Epithelial cell of esophagus (primary cell): ENCODE measurements around the gene DIPK2B.

ENCODE experiments used
- DNase-seq: peaks from one replicate; pipeline ENCODE4 v3.0.0; 2010; ENCODE audit warnings: low read depth
- H3K4me3 ChIP-seq: 2 replicates; pipeline ENCODE4 v1.5.1; 2011; ENCODE audit warnings: mild to moderate bottlenecking, low read length, control low read depth
- TF ChIP-seq, protein P1 (sequence below): IDR thresholded peaks from 2 replicates; pipeline ENCODE4 v1.5.1; 2011; ENCODE audit warnings: low read depth, mild to moderate bottlenecking, low read length, control low read depth, inconsistent platforms; ENCODE audit not compliant: insufficient read depth; ENCODE audit errors: missing control alignments

The DIPK2B gene

DNA sequence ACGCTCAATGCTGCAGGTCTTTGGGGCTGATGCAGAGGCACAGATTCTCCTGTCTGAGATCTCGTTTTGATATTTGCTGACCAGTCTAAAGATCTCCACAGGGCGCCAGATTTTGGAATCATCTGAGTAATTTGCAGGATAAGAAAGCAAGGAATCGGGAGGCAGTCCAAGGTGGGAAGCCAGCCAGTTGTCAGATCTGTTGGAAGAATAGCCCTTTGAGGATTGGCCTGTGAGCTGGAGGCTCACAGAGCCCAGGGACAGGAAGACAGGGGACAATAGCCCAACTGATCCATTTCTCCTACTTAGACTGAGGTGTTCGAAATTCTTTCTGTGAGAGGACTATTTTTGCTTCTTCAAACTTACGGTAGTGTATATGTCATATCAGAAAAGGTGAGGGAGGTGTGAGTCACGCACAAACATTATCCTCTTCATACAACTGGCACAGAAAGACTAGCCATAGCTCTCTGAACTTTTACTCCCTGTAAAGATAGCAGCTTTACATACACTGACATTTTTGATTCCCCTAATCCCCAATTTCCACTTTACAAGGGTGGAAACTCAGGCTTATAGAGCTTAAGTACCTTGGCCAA lies 8.8 kb downstream of the DIPK2B start:
- H3K4me3 ChIP-seq, result no peak overlapping the region
- TF ChIP-seq, protein P1, sequence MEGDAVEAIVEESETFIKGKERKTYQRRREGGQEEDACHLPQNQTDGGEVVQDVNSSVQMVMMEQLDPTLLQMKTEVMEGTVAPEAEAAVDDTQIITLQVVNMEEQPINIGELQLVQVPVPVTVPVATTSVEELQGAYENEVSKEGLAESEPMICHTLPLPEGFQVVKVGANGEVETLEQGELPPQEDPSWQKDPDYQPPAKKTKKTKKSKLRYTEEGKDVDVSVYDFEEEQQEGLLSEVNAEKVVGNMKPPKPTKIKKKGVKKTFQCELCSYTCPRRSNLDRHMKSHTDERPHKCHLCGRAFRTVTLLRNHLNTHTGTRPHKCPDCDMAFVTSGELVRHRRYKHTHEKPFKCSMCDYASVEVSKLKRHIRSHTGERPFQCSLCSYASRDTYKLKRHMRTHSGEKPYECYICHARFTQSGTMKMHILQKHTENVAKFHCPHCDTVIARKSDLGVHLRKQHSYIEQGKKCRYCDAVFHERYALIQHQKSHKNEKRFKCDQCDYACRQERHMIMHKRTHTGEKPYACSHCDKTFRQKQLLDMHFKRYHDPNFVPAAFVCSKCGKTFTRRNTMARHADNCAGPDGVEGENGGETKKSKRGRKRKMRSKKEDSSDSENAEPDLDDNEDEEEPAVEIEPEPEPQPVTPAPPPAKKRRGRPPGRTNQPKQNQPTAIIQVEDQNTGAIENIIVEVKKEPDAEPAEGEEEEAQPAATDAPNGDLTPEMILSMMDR, result no peak
- DNase-seq, result peak; percentile 3

DNA sequence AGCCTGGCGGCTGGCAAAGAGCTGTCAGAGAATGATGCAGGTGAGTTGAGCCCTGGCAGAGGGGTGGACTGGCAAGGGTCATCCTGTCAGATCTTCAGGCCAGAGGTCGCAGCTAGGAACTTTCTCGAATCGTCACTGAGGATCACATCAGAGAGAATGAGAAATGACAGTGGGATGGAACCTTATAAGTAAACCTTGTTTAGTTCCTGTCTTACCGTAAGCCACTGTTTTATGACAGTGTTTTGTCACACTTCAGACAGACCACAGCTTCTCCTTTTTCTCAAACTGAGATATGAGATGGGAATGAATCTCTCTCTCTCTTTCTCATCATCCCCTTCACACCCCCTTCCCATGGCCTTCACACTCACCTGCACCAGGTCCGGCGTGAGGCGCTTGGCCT lies 9.3 kb downstream of the DIPK2B start:
- TF ChIP-seq, protein P1, result no peak
- no peak for DNase-seq
- H3K4me3 ChIP-seq, result no peak overlapping the region

DNA sequence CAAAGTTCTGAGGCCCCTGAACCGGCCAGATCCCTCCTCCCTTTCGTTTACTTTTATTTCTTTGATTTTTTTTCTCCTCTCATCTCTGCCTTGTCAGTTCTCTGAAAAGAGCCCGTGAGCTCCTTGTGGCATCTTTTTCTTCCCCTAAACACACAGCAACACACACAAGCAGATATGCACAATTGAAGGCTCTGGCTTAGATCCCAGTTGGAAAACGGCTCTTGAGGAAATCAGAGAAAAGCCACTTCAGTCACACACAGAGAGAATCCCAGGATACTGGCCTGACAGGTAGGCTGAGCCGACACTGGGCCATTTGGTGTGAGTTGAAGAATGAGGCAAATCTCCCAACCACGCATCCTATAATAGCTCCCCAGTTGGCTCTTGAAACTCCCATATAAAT lies 12.9 kb downstream of the DIPK2B start:
- DNase-seq, result no peak
- TF ChIP-seq, protein P1, result no peak
- peak overlapping the region; percentile 53 for H3K4me3 ChIP-seq

DNA sequence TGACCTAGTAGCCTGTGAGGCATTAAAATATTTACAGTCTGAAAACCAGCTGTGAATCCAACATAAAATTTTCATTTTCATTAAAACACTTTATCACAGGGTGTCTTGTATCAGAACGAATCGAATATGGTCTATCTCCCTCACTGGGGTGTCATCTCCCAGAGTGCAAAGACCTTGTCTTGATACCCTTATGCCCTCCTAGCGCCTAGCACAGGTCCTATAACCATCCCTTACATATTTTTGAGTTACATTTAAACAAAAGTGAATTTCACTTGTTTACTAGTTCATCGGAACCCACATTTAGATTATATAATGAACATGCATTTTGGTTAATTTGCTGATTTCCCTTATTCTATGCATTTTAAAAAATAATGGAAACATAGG lies 14.0 kb downstream of the DIPK2B start:
- no peak for DNase-seq
- TF ChIP-seq, protein P1, result no peak
- no peak overlapping the region for H3K4me3 ChIP-seq

DNA sequence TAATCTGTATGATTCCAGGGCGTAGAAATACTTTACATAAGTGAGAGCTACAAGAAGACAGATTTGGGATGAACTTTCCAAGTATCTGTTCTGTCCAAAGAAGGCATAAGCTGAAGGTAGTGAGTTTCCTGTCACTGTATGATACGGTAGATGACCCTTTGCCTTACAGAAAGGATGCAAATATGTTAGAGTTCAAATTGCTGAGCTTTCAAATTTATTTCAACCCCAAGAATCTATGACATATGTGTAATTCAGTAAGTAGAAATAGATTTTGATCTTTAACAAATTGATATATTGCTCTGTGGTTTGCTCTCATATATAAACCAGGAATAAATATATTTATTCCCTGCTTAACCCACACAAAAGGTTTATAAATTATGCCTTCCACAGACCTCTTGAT lies 16.5 kb downstream of the DIPK2B start:
- no peak overlapping the region for H3K4me3 ChIP-seq
- TF ChIP-seq, protein P1, result no peak
- DNase-seq, result no peak

GRCh38 chrX:45172890-45173289 lies 27.8 kb downstream of the DIPK2B start:
- TF ChIP-seq, protein P1, result no peak
- peak; percentile 81 for DNase-seq
- H3K4me3 ChIP-seq, result no peak overlapping the region

- no peak for DNase-seq
- H3K4me3 ChIP-seq, result no peak overlapping the region
- TF ChIP-seq, protein P1, result no peak
Measured at GRCh38 chrX:45166781-45167180, 33.9 kb downstream of the DIPK2B start.
